Measurements from ENCODE around the gene MGAT3.
"Not testable (repeated sequence)": the region's sequence is repeated elsewhere in the genome, so short reads cannot be mapped to it uniquely, and the experiment has no call there.

The MGAT3 gene

GRCh38 chr22:39518996-39519680, 62.3 kb downstream of the MGAT3 start:
- DNase-seq, result peak; percentile 39

- peak; percentile 99 for DNase-seq
Observed at GRCh38 chr22:39519681-39520225, 62.9 kb downstream of the MGAT3 start.

GRCh38 chr22:39520226-39521105, 63.7 kb downstream of the MGAT3 start, which contains the start of gene ATF4:
Gene ATF4 (plus strand): TSS chr22:39520562. CDS start chr22:39521446, 884 bp downstream.
- peak; percentile 86 for DNase-seq

GRCh38 chr22:39521106-39521885, 64.5 kb downstream of the MGAT3 start:
- peak; percentile 80 for DNase-seq

GRCh38 chr22:39522091-39522490, 65.3 kb downstream of the MGAT3 start:
- not testable (repeated sequence) for DNase-seq

GRCh38 chr22:39522567-39523300, 65.9 kb downstream of the MGAT3 start:
- DNase-seq, result no peak

GRCh38 chr22:39524089-39524752, 67.4 kb downstream of the MGAT3 start:
- DNase-seq, result no peak

GRCh38 chr22:39524753-39525657, 68.2 kb downstream of the MGAT3 start:
- DNase-seq, result no peak

GRCh38 chr22:39525658-39525975, 68.8 kb downstream of the MGAT3 start:
- DNase-seq, result no peak

- no peak for DNase-seq
Observed at GRCh38 chr22:39526736-39527171, 69.9 kb downstream of the MGAT3 start.

GRCh38 chr22:39527481-39527961, 70.7 kb downstream of the MGAT3 start:
- no peak for DNase-seq

- no peak for DNase-seq
Observed at GRCh38 chr22:39528080-39528661, 71.4 kb downstream of the MGAT3 start.

GRCh38 chr22:39528681-39529486, 72.1 kb downstream of the MGAT3 start:
- DNase-seq, result peak; percentile 68

- DNase-seq, result no peak
Observed at GRCh38 chr22:39529487-39529851, 72.7 kb downstream of the MGAT3 start.

GRCh38 chr22:39530116-39530515, 73.3 kb downstream of the MGAT3 start:
- DNase-seq, result no peak

GRCh38 chr22:39530692-39531331, 74.0 kb downstream of the MGAT3 start:
- no peak for DNase-seq

- DNase-seq, result peak; percentile 99
Observed at GRCh38 chr22:39532215-39533073, 75.6 kb downstream of the MGAT3 start, which contains the start of gene RPS19BP1. Gene RPS19BP1 (minus strand): TSS chr22:39532748. CDS start chr22:39532738, 10 bp downstream.

All from amniotic stem cell (primary cell).